NCI-H526 treated with DMSO at 0.1 percent for 48 hours (cell line): ENCODE data around the gene SPTBN5.
A peak's percentile ranks its signal among the peaks of the same experiment; 100 is the strongest.
"Not testable (repeated sequence)": the region's sequence is repeated elsewhere in the genome, so short reads cannot be mapped to it uniquely, and the experiment has no call there.

Experiments
- DNase-seq: peaks from one replicate; lab custom pipeline; 2025; lab: John Stamatoyannopoulos, UW

The SPTBN5 gene

GRCh38 chr15:41847206-41847605 is 46.6 kb downstream of the SPTBN5 start:
- no peak for DNase-seq

GRCh38 chr15:41844814-41845213 is 49.0 kb downstream of the SPTBN5 start:
- no peak for DNase-seq

- no peak for DNase-seq
These were observed 50.3 kb downstream of the SPTBN5 start for GRCh38 chr15:41843571-41843970.

- DNase-seq, result no peak
These were observed 51.6 kb downstream of the SPTBN5 start for GRCh38 chr15:41842229-41842628.

GRCh38 chr15:41841131-41841530 is 52.7 kb downstream of the SPTBN5 start:
- no peak for DNase-seq

GRCh38 chr15:41840673-41841072 is 53.2 kb downstream of the SPTBN5 start:
- no peak for DNase-seq

GRCh38 chr15:41839781-41840491 is 53.9 kb downstream of the SPTBN5 start:
- no peak for DNase-seq

GRCh38 chr15:41838400-41838897 is 55.4 kb downstream of the SPTBN5 start, which contains the start of gene PLA2G4B:
Gene PLA2G4B (plus strand): TSS chr15:41838847. CDS start chr15:41838914, 67 bp downstream.
- DNase-seq, result no peak

GRCh38 chr15:41836713-41837454 is 57.0 kb downstream of the SPTBN5 start:
- DNase-seq, result no peak

GRCh38 chr15:41836073-41836472 is 57.8 kb downstream of the SPTBN5 start:
- no peak for DNase-seq

- DNase-seq, result no peak
These were observed 59.8 kb downstream of the SPTBN5 start for GRCh38 chr15:41834096-41834495.

- DNase-seq, result peak; percentile 4
These were observed 61.0 kb downstream of the SPTBN5 start for GRCh38 chr15:41832875-41833274.

- DNase-seq, result no peak
These were observed 61.6 kb downstream of the SPTBN5 start for GRCh38 chr15:41832208-41832607.

GRCh38 chr15:41831291-41831690 is 62.6 kb downstream of the SPTBN5 start:
- DNase-seq, result not testable (repeated sequence)

- DNase-seq, result no peak
These were observed 63.8 kb downstream of the SPTBN5 start for GRCh38 chr15:41829959-41830646.

GRCh38 chr15:41828807-41829141 is 65.1 kb downstream of the SPTBN5 start:
- DNase-seq, result no peak

- peak; percentile 53 for DNase-seq
These were observed 65.7 kb downstream of the SPTBN5 start, which contains the start of gene JMJD7 for GRCh38 chr15:41827880-41828806. Gene JMJD7 (plus strand): TSS chr15:41828092. CDS start chr15:41828125, 33 bp downstream.

GRCh38 chr15:41827290-41827879 is 66.5 kb downstream of the SPTBN5 start:
- DNase-seq, result no peak

- DNase-seq, result no peak
These were observed 68.0 kb downstream of the SPTBN5 start for GRCh38 chr15:41825572-41826535.

GRCh38 chr15:41825145-41825544 is 68.7 kb downstream of the SPTBN5 start:
- DNase-seq, result no peak
